LHCN-M2 (cell line): ENCODE data around the gene CALHM2. TPM values are rescaled to one million over a fixed set of nuclear protein-coding genes. Genes with fewer than 3 reads are reported as not detected.

Experiments
- DNase-seq: peaks from one replicate; pipeline ENCODE4 v3.0.0-alpha.2; 2012; ENCODE audit warnings: low read depth
- total RNA-seq: library from RNA; depleted of rRNA; stranded (reverse); fragments of >200 nt; gene quantifications from 2 replicates; pipeline ENCODE4 v1.2.3, GENCODE V29; 2014

CALHM2 gene
- total RNA-seq, 1 experiment from 2014 or later: 28.1 TPM

DNA sequence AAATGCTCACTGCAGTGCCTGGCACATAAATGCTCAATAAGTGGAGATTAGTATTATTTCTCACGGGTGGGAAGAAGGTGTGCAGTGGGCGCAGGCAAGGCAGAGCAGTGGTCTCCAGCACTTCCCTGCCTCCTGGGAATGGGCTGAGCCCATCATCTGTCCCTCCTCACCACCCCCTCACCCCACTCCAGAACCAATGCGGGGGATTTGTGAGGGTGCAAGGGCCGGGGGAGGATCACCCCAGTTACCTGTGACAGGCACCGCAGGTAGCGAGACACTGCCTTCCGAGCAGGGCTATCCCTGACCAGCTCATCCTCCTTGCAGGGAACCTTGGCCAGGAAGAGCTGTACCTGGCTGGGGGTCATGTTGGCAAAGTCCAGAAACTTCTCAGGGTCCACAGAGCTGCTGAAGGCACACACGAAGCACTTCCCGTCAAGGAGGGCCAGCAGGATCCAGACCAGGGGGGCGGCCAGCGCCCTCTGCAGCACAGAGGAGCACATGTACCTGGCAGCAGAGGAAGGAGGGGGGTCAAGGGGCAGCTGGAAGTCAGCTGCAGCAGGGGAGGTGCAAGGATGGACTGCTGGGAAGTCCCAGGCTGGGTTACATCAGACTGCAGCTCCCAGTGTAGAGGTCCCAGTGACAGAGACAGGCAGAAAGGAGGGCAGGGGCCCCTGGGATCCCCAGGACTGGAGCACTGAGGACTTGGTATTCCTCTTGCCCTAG, 24.0 kb upstream of the CALHM2 start:
- DNase-seq: no peak

DNA sequence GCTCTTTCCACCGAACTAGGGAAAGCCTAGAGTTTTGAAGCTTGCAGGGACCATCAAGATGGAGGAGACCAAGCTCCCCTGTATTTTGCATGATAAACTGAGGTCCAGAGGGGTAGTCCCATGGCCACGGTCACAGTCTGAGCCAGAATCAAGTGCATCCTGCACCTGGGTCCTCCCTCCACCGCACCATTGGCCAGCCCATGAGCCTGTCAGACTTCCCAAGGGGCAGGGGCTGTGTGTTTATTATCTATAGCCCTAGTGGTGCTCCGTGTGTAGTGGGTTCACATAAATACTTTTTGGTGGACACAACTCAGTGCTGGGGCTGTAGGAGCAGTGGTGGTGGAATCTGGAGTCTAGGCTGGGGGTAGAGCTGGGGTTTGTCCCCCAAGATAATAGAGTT, 23.3 kb upstream of the CALHM2 start:
- no peak for DNase-seq

DNA sequence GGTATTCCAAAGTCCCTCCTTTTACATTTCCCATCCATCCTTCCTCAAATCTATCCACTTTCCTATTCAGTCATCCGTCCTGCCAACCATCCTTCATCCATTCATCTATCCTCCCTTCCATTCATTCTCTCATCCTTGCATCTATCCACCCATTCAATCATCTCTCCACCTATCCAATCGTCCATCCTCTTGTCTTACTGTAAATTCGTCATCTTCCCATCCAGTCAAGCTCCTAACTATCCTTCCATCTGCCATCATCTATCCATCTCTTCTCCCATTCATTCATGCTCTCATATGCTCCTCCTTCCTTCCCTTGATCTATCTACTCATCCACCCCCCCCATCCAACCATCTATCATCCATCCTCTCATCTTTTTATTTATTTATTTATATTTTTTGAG, 21.9 kb upstream of the CALHM2 start:
- DNase-seq: no peak

DNA sequence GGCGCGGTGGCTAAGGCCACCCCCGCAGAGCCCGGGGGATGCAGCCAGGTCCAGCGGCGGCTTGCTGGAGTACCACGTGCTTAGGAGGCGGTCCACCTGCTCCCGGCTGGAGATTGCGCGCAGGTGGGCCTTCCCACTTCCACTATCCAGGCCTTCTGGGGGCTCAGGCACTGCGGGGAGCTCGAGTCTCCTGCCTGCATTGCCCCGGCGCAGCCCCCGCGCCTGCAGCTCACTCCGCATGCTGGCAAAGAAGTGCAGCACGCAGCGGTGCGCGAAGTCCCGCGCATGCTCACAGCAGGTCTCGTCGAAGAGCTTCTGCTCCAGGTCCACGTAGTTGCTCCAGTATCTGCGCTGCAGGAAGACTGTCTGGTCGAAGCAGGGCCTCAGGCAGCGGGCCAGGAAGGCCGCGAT, 21.1 kb upstream of the CALHM2 start:
- no peak for DNase-seq

DNA sequence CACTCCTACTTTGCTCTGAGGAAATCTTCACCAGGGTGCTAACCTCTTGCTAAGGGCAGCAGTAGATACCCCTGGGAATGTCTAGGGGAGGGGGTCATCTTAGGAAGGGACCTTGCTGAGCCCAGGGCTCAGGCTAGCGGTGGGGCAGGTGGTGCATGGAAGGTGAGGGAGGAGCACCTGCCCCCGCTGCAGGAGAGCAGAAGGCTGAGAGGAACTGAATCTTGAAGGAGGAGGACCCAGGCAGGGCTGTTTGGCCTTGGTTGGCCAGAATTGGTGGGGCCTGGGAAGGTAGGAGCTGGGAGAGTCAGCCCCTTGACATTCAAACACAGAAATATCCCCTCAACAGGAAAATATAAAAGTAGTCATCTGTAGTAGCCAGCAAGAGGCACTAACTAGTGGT, 19.8 kb upstream of the CALHM2 start:
- no peak for DNase-seq

DNA sequence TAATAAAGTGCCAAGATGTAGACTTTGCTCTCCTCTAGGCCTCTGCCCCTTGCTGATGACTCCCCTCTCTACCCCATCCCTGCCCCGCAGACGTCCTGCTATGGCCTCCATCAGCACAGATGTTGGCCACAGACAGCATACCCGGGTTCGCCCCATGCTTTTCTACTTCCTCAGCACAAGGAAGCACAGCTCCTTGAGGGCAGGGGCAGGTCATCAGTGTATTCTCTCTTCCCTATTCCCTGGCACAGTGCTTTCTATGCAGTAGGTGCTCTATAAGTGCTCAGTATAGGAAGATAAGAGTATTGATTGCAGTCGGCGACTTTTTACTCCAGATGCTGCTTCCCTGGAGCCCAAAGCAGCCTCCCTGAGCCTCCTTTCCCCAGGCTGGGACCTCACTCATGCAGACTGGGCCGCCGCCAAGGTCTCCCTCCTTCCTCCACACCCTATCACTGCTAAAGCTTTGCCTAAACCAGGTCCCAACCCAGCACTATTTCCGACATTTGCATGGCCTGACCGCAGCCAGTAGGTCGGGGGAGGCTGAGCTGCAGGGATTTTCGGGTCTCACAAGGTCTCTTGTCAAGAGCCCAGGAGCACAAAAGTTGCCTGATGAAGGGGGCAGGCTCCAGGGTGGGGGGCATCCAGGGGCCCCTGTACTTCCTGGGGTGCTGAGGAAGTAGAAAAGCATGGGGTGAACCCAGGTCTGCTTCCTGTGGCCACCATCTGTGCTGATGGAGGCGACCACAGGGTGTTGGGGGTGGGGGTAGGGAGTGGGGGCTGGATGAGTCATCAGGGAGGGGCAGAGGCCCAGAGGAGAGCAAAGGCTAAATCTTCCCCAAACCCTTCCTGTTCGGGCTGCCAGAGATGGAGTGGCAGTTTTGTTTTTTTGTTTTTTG, 18.8 kb upstream of the CALHM2 start:
- DNase-seq: peak; percentile 24

DNA sequence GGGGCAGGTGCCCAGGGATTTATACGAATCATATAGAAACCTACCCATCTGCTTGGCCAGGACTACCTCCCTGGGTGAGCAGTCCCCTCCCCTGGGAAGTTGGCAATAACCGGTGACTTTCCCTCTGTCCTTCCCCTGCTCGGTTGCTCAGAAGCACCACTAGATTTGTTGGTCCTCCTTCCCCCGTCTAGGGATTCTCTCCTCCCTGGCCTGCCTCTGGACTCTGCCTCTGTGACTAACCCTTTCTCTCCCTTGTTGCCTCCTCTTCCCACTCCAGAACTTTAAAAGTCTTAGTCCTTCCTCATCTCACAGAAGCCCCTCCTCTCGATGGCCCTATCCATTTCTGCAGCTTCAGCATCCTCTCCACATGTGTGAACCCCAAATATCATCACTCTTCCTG, 17.0 kb upstream of the CALHM2 start:
- no peak for DNase-seq

DNA sequence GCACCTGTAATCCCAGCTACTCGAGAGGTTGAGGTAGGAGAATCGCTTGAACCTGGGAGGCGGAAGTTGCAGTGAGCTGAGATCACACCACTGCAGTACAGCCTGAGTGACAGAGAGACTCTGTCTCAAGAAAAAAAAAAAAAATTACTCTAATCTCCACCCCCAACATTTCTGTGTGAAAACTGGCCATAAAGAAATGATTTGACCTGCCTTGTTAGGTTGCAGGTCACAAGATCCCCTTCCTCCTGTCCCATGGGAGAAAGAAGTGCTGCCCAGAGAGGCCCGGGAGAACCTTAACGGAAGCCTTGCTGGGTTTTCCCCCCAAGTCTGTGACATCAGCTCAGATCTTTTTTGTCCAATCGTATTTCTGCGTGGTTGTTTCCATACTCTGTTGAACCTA, 15.2 kb upstream of the CALHM2 start:
- DNase-seq: no peak

DNA sequence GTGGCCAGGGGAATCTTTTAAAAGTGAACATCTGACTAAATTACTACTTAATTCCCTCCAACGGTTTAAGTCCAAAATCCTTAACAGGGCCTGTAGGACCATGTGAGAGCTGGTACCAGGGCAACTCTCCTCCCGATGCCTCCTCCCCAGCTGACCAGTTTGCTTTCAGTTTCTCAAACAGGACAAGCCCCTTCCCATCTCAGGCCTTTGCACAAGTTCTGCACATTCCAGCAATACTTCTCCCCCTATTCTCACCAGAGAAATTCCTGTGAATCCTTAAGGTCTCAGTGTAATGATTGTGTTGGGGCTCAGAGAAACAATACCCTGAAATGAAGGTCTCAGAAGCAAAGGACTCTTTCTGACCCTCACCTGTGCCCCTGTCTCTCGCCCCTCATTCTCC, 14.6 kb upstream of the CALHM2 start:
- DNase-seq: no peak

DNA sequence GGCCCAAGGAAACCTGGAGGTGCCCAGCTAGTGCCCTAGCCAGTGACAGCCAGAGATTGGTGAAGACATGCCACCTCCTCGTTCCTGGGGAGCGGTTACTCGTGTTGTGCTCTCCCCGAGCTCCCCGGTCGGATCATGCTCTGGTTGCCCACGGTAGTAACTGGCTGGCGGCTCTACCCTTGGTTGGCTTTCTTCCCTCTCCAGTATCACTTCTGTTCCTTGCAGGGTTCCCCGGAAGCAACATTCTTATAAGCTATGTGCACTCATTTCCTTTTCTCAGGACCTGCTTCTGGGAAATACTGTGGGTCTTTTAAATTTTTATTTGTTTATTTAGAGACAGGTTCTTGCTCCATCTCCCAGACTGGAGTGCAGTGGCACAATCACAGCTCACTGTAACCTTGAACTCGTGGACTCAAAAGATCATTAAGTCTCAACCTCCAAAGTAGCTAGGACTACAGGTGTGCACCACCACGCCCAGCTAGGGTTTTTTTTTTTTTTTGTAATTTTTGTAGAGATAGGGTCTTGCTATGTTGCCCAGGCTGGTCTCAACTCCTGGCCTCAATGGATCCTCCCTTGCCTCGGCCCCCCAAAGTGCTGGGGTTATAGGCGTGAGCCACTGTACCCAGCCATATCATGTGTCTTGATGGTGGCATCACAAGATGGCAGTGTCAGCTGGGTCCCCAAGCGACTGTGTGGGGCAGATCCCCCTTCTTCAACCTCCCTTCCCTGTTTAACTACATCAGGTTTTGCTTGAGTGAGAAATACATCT, 13.4 kb upstream of the CALHM2 start:
- DNase-seq: no peak

DNA sequence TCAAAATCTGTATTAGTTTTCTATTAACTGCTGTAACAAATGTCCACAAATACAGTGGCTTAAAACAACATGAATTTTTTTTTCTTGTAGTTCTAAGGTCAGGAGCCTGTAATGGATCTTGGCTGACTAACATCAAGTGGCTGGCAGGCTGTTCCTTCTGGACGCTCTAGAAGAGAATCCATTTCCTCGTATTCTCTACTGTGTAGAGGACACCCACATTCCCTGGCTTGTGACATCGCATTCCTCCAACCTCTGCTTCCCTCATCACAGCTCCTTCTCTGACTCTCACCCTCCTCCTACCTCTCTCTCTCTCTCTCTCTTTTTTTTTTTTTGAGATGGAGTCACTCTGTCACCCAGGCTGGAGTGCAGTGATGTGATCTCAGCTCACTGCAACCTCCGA, 11.3 kb upstream of the CALHM2 start:
- no peak for DNase-seq

DNA sequence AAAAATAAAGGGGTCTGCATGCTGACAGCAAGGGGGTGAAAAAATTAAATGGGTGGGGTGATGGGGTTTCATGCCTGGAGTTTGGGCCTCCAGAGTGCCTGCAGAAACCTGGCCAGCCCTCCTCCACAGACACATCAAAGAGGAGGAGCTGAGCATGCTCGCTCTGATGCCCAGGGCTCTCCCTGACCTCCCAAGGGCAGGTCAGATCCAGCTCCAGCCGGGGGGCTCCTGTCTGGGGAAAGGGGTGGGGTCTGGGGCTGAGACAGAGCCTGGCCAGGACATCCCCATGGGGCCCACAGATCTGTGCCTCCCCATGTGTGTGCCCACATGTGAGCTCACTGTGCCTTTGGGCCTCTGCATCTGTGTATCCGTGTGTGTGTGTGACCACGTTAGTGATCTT, 7.4 kb upstream of the CALHM2 start:
- no peak for DNase-seq

DNA sequence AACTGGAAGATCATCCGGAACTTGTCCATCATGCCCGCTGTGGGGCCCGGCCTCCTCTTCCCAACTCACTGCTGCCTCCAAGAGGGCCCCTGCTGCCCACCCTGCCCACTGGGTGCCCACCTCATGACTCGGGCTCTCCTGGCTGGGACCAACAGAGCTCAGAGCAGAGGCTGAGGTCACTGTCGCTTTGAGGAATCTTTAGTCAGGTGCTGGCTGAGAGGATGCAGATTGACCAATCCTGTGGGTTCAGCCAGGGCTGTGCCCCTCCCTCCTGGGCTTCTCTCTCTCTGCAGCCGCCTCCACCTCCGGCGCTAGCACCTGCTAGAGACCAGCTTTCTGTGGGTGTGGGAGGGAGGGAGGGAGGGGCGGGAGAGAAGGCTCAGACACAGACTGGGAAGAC, 6.5 kb upstream of the CALHM2 start, which contains the start of gene CALHM1:
Gene CALHM1, minus strand, starts transcription at position 181 of the 400 bp plus-strand sequence. Its CDS starts 149 bp downstream, at position 32.
- no peak for DNase-seq

DNA sequence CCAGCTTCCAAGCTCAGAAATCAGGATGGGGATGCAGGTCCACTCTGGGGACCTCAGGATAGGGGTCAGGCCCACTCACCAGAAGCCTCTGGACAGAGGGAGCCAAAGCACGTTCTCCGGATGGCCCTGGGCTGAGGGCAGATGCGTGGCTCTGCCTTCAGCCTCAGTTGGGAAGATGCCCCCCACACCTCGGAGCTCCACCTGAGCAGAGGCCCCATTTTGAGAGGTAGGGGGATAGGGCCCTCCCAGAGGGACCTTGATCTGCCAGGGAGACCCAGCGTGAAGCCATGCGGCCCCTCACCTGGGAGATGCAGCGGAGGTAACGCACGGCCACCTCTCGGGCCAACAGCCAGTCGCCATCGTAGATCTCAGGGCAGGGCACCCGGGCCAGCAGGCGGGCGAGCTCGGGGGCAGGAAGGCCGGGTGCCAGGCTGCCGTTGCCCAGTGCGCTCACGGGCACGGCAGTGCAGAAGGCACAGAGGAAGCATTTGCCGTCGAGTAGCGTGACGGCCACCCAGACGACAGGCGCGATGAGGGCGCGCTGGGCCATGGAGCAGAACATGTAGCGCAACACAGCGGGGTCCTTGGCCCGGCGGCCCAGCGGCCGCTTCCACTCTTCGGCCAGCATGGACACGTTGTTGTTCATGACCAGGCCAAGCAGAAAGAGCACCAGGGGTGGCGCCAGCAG, 5.9 kb upstream of the CALHM2 start:
- no peak for DNase-seq

DNA sequence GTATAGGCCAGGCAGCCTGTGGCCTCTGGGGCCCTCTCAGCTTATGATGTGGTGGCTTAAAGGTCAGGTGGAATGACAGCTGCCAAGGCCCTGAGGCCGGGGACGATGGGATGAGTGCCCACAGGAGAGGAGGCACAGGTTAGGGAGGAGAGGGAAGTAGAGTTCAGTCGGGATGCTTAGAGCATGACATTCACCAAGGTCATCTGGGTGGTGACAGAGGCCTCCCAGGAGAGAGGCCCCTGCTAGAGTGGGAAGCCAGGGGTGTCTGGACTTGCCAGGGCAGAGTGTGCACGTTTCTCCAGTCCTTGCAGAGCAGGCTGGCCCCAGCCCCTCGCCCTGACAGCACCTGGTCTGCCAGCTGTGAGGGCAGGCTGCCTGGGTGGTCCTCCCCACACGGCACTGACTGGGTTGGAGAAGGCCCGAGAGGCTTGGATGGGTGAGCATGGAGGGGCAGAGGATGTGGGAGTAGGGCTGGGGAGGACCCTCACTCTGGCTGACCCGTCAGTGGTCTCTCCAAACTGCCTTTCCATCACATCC, 5.1 kb upstream of the CALHM2 start:
- DNase-seq: no peak

DNA sequence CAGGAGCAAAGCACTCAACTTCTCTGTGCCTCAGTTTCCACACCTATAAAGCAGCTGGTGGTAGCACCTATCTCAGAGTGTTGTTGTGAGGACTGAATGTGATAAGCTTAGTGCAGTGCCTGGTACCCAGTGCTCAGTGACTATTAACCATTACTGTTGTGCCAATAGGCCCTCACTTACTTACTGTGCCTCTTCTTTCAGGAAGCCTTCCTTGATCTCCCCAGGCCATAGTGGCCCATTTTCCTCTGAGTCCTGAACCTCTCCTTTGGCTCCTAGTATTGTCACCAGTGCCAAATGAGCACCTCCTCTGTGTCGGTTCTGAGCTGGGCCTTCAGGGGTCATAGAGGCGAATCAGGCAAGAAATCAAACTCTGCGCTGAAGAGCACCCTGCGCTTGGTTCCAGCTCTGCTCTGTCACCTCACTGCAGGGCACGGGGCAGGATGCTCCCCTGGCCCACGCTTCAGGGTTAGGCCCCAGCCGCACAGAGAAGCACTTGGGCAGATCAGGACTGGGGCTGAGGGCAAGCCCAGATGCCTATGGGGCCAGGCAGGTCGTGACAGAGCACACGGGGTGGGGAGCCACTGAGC, 4.0 kb upstream of the CALHM2 start:
- no peak for DNase-seq

DNA sequence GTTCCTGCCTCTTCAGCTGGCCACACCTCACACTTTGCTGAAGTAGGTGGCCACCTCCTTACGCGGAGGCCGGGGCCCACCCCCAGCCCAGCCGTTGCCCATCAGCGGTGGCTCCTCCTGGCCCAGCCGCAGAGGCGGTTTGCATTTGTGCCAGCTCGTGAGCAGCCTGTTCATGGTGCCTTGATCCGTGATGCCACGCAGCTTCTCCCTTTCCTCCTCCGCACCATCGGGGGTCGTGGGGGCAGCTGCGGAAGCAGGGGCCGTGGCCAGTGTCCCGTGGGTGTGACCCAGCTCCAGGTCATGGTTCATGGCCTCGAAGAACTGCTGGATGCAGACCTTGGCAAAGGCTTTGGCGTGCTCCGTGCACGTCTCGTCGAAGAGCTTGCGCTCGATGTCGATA, 3.1 kb upstream of the CALHM2 start:
- DNase-seq: no peak

DNA sequence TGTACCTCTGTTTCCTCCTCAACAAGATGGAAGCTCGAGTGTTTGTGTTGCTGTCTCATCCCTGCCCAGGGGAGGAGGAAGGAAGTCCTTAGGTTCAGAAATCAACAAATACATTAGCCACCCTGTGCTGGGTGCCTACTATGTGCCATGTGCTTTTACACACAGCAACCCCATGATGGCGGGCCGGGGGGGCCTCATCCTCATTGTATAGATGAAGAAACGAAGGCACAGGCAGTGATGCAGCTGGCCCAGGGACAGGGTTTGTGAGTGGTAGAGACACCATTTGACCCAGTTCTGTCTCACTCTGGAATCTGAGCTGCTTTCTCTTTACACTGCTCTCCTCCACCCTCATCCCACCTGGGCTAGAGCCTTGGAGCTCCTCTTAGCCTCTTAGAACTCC, 1.9 kb upstream of the CALHM2 start:
- DNase-seq: no peak

DNA sequence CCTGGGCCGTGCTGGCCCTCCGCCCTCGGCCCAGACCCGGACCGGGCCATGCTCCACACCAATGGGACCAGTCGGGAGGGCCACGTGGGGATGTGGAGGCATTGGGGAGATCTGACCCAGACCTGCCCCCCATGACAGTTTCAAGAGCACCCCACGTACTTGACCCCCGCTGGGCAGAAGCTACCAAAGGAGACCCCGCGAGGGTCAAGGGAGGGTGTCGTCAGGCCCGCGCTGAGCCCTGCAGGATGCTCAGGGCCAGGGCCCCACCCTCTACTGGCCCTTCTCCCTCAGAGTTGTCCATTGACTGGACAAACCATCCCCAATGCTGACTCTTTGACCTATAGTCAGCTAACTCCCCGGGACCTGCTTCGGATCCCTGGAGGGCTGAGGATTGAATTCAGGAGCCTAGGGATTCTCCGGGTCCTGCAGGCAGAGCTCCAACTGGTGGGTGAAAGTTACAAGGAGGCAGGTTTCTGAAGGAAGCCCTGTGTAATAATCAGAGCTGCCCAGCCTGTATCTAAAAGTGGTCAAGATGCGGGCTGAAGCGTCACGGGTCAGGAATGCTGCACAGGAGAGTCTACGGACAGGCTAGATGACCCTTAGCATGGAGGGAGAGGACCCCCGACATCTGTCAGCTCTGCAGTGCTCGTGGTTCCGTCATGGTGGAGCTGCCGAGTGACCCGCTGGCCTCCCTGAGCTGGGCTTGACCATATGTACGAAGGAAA, 498 bp upstream of the CALHM2 start:
- peak; percentile 44 for DNase-seq
